CD8-positive, alpha-beta memory T cell (primary cell): ENCODE data around the gene CPXM2. TPM values are rescaled to one million over a fixed set of nuclear protein-coding genes. Genes with fewer than 3 reads are reported as not detected.

ENCODE experiments used
- CTCF ChIA-PET: fragments of 350-600 bp; sonication (Branson Sonifier 250); formaldehyde crosslinking; loops from one replicate; lab custom pipeline; 2021; ENCODE audit warnings: antibody characterized with exemption; lab: Charles Lee
- POLR2A ChIA-PET: fragments of 350-600 bp; sonication (Branson Sonifier 250); formaldehyde crosslinking; loops from one replicate; lab custom pipeline; 2021; ENCODE audit warnings: antibody characterized with exemption; lab: Charles Lee
- DNase-seq, 5 donors: peaks; one replicate each; pipeline versions ENCODE4 v3.0.0 to v3.0.0-alpha.2; 2020 to 2022; ENCODE audit warnings: mixed read lengths in 1 of 5
- H3K27ac ChIP-seq: one replicate; pipeline ENCODE4 v1.7.0; 2013; ENCODE audit warnings: low read depth, mild to moderate bottlenecking, low read length, moderate library complexity
- H3K27me3 ChIP-seq: 2 replicates; pipeline ENCODE4 v1.7.0; 2013; ENCODE audit warnings: low read length, mild to moderate bottlenecking; ENCODE audit not compliant: insufficient read depth, poor library complexity, severe bottlenecking
- H3K36me3 ChIP-seq: 2 replicates; pipeline ENCODE4 v1.7.0; 2013; ENCODE audit warnings: mild to moderate bottlenecking, low read length, moderate library complexity; ENCODE audit not compliant: insufficient read depth
- H3K4me1 ChIP-seq: 2 replicates; pipeline ENCODE4 v1.7.0; 2013; ENCODE audit warnings: mild to moderate bottlenecking, low read length, moderate library complexity; ENCODE audit not compliant: insufficient read depth
- H3K4me3 ChIP-seq: 2 replicates; pipeline ENCODE4 v1.7.0; 2013; ENCODE audit warnings: mild to moderate bottlenecking, low read length
- H3K9me3 ChIP-seq: 2 replicates; pipeline ENCODE4 v1.7.0; 2013; ENCODE audit warnings: mild to moderate bottlenecking, low read length
- H3K27ac Mint-ChIP-seq, 8 donors: one replicate each; pipeline ENCODE4 v1.8.0; 2020 to 2021; ENCODE audit warnings: mixed read lengths in 8 of 8, mild to moderate bottlenecking in 6 of 8, inconsistent platforms in 3 of 8, moderate library complexity in 3 of 8
- H3K27me3 Mint-ChIP-seq, 2 donors: one replicate each; pipeline ENCODE4 v1.8.0; 2020 to 2021; ENCODE audit warnings: mixed read lengths in 2 of 2, mild to moderate bottlenecking in 1 of 2, moderate library complexity in 1 of 2
- H3K36me3 Mint-ChIP-seq, 3 donors: one replicate each; pipeline ENCODE4 v1.8.0; 2020 to 2021; ENCODE audit warnings: mixed read lengths in 3 of 3, inconsistent platforms in 1 of 3, mild to moderate bottlenecking in 1 of 3
- H3K4me1 Mint-ChIP-seq, 3 donors: one replicate each; pipeline ENCODE4 v1.8.0; 2020 to 2021; ENCODE audit warnings: mixed read lengths in 3 of 3, inconsistent platforms in 1 of 3, mild to moderate bottlenecking in 1 of 3
- H3K4me3 Mint-ChIP-seq, 7 donors: one replicate each; pipeline ENCODE4 v1.8.0; 2020 to 2021; ENCODE audit warnings: mixed read lengths in 7 of 7, mild to moderate bottlenecking in 6 of 7, moderate library complexity in 4 of 7, inconsistent platforms in 2 of 7
- H3K9me3 Mint-ChIP-seq, 5 donors: one replicate each; pipeline ENCODE4 v1.8.0; 2020 to 2022; ENCODE audit warnings: mixed read lengths in 5 of 5, mild to moderate bottlenecking in 3 of 5, moderate library complexity in 2 of 5, inconsistent platforms in 1 of 5
- polyA plus RNA-seq: library from polyadenylated mRNA; unstranded; fragments of 300-500 nt; fragmentation: Illumina TruSeq; gene quantifications from one replicate; pipeline ENCODE4 v1.2.3, GENCODE V29; 2021
- total RNA-seq, 2 experiments: library from RNA; stranded (reverse); gene quantifications; one replicate each; pipeline ENCODE4 v1.2.3, GENCODE V29; 2021

The CPXM2 gene
- total and polyA plus RNA-seq, 3 experiments from 2014 or later, result not detected

DNA sequence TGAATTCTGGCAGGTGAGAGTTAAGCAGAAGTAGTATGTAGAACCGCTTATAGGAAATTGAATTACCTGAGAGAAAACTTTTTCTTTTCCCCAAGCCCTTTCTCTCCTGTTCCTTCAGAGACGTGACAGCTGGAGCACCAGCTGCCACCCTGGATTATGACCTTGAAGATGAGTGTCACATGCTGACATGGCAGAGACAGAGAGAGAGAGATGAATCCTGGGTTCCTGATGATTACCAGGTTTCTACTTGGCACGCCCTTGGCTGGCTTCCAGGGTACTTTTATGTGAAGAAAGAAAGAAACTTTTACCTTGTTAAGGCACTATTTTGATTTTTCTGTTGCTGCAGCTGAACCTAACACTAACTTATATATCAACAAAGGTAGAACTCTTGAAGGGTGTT, 125.6 kb downstream of the CPXM2 start:
- CTCF ChIA-PET, result no interaction called here
- no peak overlapping the region for H3K4me3 Mint-ChIP-seq
- POLR2A ChIA-PET, result no interaction called here
- no peaks in the 10 kb centered on the region for H3K36me3 Mint-ChIP-seq
- H3K27ac ChIP-seq, result no peak overlapping the region
- DNase-seq, result no peak
- no peaks in the 10 kb centered on the region for H3K4me1 ChIP-seq
- no peak overlapping the region for H3K27ac Mint-ChIP-seq
- peaks cover 5 to 17% of the 10 kb centered on the region in 2 donors for H3K27me3 Mint-ChIP-seq
- H3K27me3 ChIP-seq, result no peaks in the 10 kb centered on the region
- H3K4me1 Mint-ChIP-seq, result peaks cover 0 to 1% (median 0%) of the 10 kb centered on the region in 3 donors
- no peaks in the 10 kb centered on the region for H3K9me3 ChIP-seq
- H3K9me3 Mint-ChIP-seq, result peaks cover 0 to 8% (median 3%) of the 10 kb centered on the region in 5 donors
- H3K4me3 ChIP-seq, result no peak overlapping the region
- H3K36me3 ChIP-seq, result no peaks in the 10 kb centered on the region

DNA sequence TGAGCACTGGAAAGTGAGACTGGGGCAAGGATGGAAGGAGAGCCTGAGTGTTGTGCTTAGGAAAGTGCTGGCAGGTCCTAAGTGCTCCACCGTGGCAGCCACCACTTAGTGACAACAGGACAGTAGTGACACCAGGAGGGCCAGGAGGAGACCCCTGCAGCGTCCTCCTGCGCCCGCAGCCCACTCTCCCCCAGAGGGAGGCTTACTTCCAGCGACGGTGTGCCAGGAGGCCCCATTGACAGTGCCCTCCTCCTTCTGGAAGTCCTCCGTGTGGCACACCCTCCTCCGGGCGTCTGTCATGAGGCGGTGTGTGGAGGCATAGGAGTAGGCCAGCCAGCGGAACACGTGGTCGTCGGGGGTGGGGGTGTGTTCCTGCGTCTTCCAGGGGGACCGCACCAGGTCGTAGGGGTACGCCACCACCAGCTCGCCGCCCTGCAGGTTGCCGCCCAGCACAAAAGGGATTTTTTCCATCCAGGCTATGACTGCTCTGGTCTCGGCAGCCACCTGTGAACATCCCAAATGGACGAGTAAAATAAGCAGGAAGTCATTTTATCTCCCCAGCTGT, 129.9 kb downstream of the CPXM2 start:
- Mint-ChIP-seq H3K4me3 (no peak overlapping the region), H3K27ac (no peak overlapping the region), H3K27me3 (peaks cover 2 to 9% of the 10 kb centered on the region in 2 donors), H3K36me3 (no peaks in the 10 kb centered on the region), H3K4me1 (no peaks in the 10 kb centered on the region), H3K9me3 (peaks cover 0 to 6% (median 0%) of the 10 kb centered on the region in 5 donors)
- H3K4me3 ChIP-seq, result no peak overlapping the region
- H3K27ac ChIP-seq, result no peak overlapping the region
- CTCF ChIA-PET, result no interaction called here
- H3K36me3 ChIP-seq, result no peaks in the 10 kb centered on the region
- DNase-seq, result no peak
- H3K9me3 ChIP-seq, result no peaks in the 10 kb centered on the region
- H3K4me1 ChIP-seq, result no peaks in the 10 kb centered on the region
- H3K27me3 ChIP-seq, result no peaks in the 10 kb centered on the region
- POLR2A ChIA-PET, result no interaction called here

DNA sequence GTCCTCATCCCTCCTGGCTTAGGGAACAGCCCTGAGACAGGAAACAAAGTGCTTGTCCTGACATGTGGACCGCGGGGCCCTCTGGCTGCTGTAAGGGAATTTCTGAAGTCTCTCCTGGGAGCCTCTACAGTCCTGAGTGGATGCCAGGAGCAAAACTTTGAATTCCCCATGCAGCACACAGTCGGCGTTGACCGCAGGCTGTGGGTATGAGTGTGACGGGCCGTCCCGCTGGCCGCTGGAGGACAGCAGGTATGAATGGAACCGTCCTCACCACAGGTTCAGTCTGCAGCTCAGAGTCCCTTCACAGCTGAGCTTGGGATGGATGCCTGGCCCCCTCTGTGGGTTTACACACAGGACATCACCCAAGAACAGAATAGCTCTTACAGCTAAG, 130.6 kb downstream of the CPXM2 start:
- peaks cover 0 to 6% (median 0%) of the 10 kb centered on the region in 5 donors for H3K9me3 Mint-ChIP-seq
- Histone ChIP-seq H3K36me3 (no peaks in the 10 kb centered on the region), H3K27me3 (no peaks in the 10 kb centered on the region), H3K9me3 (no peaks in the 10 kb centered on the region), H3K4me1 (no peaks in the 10 kb centered on the region), H3K4me3 (no peak overlapping the region), H3K27ac (no peak overlapping the region)
- H3K4me3 Mint-ChIP-seq, result no peak overlapping the region
- H3K4me1 Mint-ChIP-seq, result no peaks in the 10 kb centered on the region
- no peak for DNase-seq
- H3K36me3 Mint-ChIP-seq, result no peaks in the 10 kb centered on the region
- ChIA-PET POLR2A (no interaction called here), CTCF (no interaction called here)
- H3K27ac Mint-ChIP-seq, result no peak overlapping the region
- H3K27me3 Mint-ChIP-seq, result peaks cover 2 to 5% of the 10 kb centered on the region in 2 donors

DNA sequence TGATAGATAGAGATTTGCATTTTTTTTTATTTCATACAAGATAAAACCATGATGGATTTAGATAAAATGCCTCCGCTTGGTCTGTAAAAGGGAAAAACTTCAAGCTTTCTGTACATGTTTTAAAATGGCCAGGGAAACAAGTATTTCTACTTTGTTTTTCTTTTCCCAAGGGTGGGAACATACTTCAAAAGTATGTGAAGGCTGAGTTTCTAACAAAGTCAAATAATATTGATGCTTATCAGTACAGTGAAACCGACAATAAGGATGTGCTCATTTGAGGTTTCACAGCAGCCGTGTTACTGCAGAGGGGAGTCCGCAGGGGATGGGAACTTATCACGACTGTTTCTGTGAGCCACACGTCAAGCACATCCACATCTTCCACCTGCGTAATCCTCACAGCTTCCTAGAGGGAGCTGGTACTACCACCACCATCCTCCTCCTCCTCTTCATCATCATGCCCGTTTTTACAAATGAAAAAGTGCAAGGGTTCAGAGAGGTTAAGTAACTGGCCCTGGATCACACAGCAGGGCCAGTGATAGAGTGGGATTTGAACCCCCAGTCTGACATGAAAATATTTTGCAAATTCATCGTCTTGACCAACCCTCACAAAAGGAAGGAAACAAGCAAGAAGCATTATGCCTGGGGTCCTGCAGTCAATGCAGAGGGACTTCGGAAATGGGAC, 131.1 kb downstream of the CPXM2 start:
- Histone ChIP-seq H3K27ac (no peak overlapping the region), H3K4me3 (no peak overlapping the region), H3K36me3 (no peaks in the 10 kb centered on the region), H3K4me1 (no peaks in the 10 kb centered on the region), H3K27me3 (no peaks in the 10 kb centered on the region), H3K9me3 (no peaks in the 10 kb centered on the region)
- Mint-ChIP-seq H3K4me1 (no peaks in the 10 kb centered on the region), H3K27ac (no peak overlapping the region), H3K9me3 (peaks cover 0 to 6% (median 0%) of the 10 kb centered on the region in 5 donors), H3K36me3 (no peaks in the 10 kb centered on the region), H3K4me3 (no peak overlapping the region), H3K27me3 (peaks cover 0 to 5% of the 10 kb centered on the region in 2 donors)
- no peak for DNase-seq
- ChIA-PET POLR2A (no interaction called here), CTCF (no interaction called here)

DNA sequence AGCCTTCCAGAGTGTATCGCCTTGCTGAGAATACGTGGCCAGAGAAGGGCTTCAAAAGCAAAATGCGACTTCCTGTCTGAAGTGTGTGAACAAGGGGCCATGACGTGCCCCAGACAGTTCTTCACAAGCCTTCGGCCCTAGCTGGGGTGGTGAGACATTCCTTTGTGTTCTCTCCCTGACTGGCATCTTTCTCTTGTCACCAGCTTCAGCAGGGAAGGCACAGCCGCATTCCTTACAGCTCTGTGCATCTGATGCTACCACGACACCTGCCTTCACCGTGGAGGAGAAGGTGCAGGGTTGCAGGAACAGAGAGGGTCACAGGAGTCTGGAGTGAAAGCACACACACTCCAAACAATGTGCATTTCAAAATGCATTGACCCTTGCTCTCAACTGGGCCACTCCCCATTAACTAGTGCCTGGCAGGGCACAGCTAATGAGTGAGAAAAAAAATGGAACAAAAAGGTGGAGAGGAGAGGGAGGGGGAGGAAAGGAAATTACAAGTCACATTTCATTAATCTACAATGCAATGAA, 132.0 kb downstream of the CPXM2 start:
- peaks cover 0 to 6% (median 0%) of the 10 kb centered on the region in 5 donors for H3K9me3 Mint-ChIP-seq
- Histone ChIP-seq H3K36me3 (no peaks in the 10 kb centered on the region), H3K9me3 (no peaks in the 10 kb centered on the region), H3K4me1 (no peaks in the 10 kb centered on the region), H3K4me3 (no peak overlapping the region), H3K27ac (no peak overlapping the region), H3K27me3 (no peaks in the 10 kb centered on the region)
- no peaks in the 10 kb centered on the region for H3K36me3 Mint-ChIP-seq
- H3K4me3 Mint-ChIP-seq, result no peak overlapping the region
- no peak for DNase-seq
- no peaks in the 10 kb centered on the region for H3K4me1 Mint-ChIP-seq
- no peak overlapping the region for H3K27ac Mint-ChIP-seq
- CTCF ChIA-PET, result no interaction called here
- POLR2A ChIA-PET, result no interaction called here
- no peaks in the 10 kb centered on the region for H3K27me3 Mint-ChIP-seq

DNA sequence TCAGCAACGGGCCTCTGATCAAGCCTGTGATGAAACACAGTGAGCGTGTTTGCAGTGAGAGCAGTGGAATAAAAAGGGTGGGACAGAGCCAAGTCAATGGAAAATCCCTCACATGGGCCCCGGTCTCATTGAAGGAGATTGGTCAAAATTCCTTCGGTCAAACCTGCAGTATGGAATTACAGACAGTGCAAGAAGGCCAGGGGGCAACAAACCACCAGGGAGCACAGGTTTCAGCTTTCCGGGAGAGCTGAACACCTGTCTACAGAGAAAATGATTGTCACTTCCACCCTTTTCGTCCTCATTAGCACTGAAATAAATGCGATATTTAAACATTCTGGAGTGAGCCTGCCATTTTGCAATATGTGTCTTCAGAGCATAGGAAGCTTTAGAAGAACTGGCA, 132.6 kb downstream of the CPXM2 start:
- H3K36me3 ChIP-seq, result no peaks in the 10 kb centered on the region
- H3K27ac ChIP-seq, result no peak overlapping the region
- no peak overlapping the region for H3K4me3 ChIP-seq
- peaks cover 0 to 6% (median 0%) of the 10 kb centered on the region in 5 donors for H3K9me3 Mint-ChIP-seq
- H3K27me3 ChIP-seq, result no peaks in the 10 kb centered on the region
- DNase-seq, result no peak
- no peak overlapping the region for H3K4me3 Mint-ChIP-seq
- ChIA-PET CTCF (no interaction called here), POLR2A (no interaction called here)
- H3K27ac Mint-ChIP-seq, result no peak overlapping the region
- H3K4me1 ChIP-seq, result no peaks in the 10 kb centered on the region
- no peaks in the 10 kb centered on the region for H3K27me3 Mint-ChIP-seq
- no peaks in the 10 kb centered on the region for H3K4me1 Mint-ChIP-seq
- no peaks in the 10 kb centered on the region for H3K9me3 ChIP-seq
- no peaks in the 10 kb centered on the region for H3K36me3 Mint-ChIP-seq

DNA sequence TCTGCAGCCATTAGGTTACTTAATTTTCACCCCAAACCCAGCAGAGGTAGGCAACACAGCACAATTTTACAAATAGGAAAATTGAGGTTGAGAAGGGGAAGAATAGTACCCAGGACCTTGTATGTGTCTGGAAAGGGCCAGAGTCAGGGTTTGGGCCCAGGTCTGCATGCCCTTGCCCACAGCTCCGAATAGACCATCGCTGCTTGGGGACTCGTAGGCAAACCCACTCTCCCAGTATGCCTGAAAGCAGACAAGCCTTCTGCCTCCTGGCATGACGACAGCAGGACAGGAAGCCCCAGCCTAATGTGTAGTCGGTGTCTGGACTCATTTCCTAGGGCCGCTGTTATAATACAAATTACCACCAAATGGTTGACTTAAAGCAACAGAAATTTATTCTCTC, 133.8 kb downstream of the CPXM2 start:
- H3K4me3 Mint-ChIP-seq, result no peak overlapping the region
- H3K4me1 Mint-ChIP-seq, result no peaks in the 10 kb centered on the region
- H3K27me3 Mint-ChIP-seq, result no peaks in the 10 kb centered on the region
- DNase-seq, result no peak
- Histone ChIP-seq H3K9me3 (no peaks in the 10 kb centered on the region), H3K4me3 (no peak overlapping the region), H3K27me3 (no peaks in the 10 kb centered on the region), H3K4me1 (no peaks in the 10 kb centered on the region), H3K36me3 (no peaks in the 10 kb centered on the region), H3K27ac (no peak overlapping the region)
- peaks cover 0 to 3% (median 0%) of the 10 kb centered on the region in 5 donors for H3K9me3 Mint-ChIP-seq
- CTCF ChIA-PET, result no interaction called here
- H3K27ac Mint-ChIP-seq, result no peak overlapping the region
- no peaks in the 10 kb centered on the region for H3K36me3 Mint-ChIP-seq
- POLR2A ChIA-PET, result no interaction called here

DNA sequence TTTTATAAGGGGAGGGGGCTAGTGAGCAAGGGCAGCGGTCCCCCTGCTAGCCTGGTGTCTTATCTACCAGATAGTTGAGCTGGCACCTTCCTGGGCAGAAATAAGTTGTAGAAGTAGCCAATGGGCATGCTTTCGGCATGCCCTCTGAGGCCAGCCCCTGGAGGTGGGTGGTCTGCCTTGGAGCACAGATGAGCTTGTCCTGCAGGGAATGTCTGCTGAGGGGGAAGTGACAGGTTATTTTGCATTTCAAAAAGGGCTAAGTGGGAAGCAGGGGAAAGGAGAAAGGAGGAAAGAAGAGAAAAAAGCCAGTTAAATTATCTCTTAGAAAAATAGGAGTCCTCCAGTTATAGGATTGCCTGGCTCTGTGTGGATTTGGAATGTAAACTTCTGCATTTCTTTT, 136.5 kb downstream of the CPXM2 start:
- Mint-ChIP-seq H3K36me3 (no peaks in the 10 kb centered on the region), H3K27me3 (peaks cover 0 to 2% of the 10 kb centered on the region in 2 donors), H3K9me3 (peaks cover 0 to 3% (median 0%) of the 10 kb centered on the region in 5 donors), H3K27ac (no peak overlapping the region), H3K4me3 (no peak overlapping the region), H3K4me1 (no peaks in the 10 kb centered on the region)
- Histone ChIP-seq H3K36me3 (no peaks in the 10 kb centered on the region), H3K27me3 (no peaks in the 10 kb centered on the region), H3K4me3 (no peak overlapping the region), H3K9me3 (no peaks in the 10 kb centered on the region), H3K27ac (no peak overlapping the region), H3K4me1 (no peaks in the 10 kb centered on the region)
- no peak for DNase-seq
- ChIA-PET CTCF (no interaction called here), POLR2A (no interaction called here)
